ENCODE data around the gene BCL2L1. TPM values are rescaled to one million over a fixed set of nuclear protein-coding genes. Genes with fewer than 3 reads are reported as not detected.
"Not testable (repeated sequence)": the region's sequence is repeated elsewhere in the genome, so short reads cannot be mapped to it uniquely, and the experiment has no call there.

BCL2L1 gene
- polyA plus RNA-seq, 2 donors = 60.0 to 80.9 TPM

DNA sequence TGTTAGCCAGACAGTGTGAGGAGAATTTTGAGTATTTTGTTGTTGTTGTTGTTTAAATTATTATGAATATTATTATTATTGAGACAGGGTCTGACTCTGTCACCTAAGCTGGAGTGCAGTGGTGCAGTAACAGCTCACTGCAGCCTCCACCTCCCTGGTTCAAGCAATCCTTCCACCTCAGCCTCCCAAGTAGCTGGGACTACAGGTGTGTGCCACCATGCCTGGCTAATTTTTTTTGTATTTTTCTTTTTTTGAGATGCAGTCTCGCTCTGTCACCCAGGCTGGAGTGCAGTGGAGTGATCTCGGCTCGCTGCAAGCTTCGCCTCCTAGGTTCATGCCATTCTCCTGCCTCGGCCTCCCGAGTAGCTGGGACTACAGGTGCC lies 99.6 kb downstream of the BCL2L1 start:
- not testable (repeated sequence) for H3K27ac ChIP-seq (ENCODE audit: low read depth in 2 of 2, low read length in 1 of 2); H3K27me3 ChIP-seq (ENCODE audit: control insufficient read depth in 1 of 2, insufficient read depth in 2 of 2, low read length in 2 of 2); H3K36me3 ChIP-seq (ENCODE audit: control insufficient read depth in 2 of 2, insufficient read depth in 2 of 2, low read length in 1 of 2); H3K4me1 ChIP-seq (ENCODE audit: control insufficient read depth in 2 of 2, insufficient read depth in 2 of 2, low read length in 1 of 2); H3K9me3 ChIP-seq (ENCODE audit: control insufficient read depth in 2 of 2, insufficient read depth in 1 of 2, low read depth in 1 of 2, low read length in 1 of 2); H3K4me3 ChIP-seq (ENCODE audit: low read depth in 1 of 2, low read length in 2 of 2)
- WGBS, 2 donors = 93 to 95% methylated on average over 6 of the region's 6 CpGs

DNA sequence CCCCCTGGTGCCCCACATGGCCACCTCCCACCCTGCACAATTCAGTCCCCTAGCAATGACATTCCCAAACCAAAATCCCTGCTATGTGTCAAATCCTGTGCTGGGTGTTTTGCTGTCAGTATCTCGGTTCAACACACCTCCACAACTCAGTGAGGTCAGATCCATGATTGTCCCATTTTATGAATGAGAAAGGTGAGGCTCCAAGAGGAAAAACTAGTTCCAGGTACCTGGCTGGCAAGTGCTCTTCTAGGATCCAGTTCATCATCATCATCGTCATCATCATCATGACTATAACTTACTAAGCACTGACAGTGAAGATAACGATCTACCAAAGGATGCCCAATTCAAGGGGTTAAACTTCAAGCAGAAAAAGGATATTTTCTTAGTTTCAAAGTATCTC lies 102.4 kb downstream of the BCL2L1 start:
- H3K9me3 ChIP-seq (ENCODE audit: control insufficient read depth in 2 of 2, insufficient read depth in 1 of 2, low read depth in 1 of 2, low read length in 1 of 2) = peaks cover 0 to 3% of the 10 kb centered on the region in 2 donors
- no peaks in the 10 kb centered on the region for H3K4me1 ChIP-seq (ENCODE audit: control insufficient read depth in 2 of 2, insufficient read depth in 2 of 2, low read length in 1 of 2)
- H3K27me3 ChIP-seq (ENCODE audit: control insufficient read depth in 1 of 2, insufficient read depth in 2 of 2, low read length in 2 of 2) = no peaks in the 10 kb centered on the region
- H3K27ac ChIP-seq (ENCODE audit: low read depth in 2 of 2, low read length in 1 of 2) = no peak overlapping the region
- 75 to 83% methylated on average over 3 of the region's 3 CpGs for WGBS, 2 donors
- H3K36me3 ChIP-seq (ENCODE audit: control insufficient read depth in 2 of 2, insufficient read depth in 2 of 2, low read length in 1 of 2) = no peaks in the 10 kb centered on the region
- no peak overlapping the region for H3K4me3 ChIP-seq (ENCODE audit: low read depth in 1 of 2, low read length in 2 of 2)

DNA sequence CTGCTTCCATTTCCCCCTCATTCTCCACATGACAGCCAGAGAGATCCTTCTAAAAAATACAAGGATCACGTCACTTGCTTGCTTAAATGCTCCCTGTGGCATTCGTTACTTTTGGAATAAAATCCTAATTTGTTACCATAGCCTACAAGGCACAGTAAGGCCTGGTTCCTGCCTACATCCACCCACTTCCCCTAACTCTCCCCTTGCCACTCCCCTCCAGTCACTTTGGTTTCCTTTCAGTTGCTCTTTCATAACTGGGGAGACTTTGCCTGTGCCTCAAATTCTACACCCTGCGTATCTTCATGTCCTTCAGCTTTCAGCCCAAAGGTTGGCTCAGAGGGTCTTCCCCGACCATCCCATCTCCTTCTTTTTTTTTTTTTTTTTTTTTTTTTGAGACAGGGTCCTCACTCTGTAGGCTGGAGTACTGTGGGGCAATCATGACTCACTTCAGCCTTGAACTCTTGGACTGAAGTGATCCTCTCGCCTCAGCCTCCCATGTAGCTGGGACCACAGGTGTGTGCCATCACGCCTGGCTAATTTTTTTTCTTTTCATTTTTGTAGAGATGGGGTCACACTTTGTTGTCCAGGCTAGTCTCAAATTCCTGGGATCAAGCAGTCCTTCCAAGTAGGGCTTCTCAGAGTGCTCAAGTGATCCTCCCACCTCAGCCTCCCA lies 105.1 kb downstream of the BCL2L1 start:
- Histone ChIP-seq H3K4me1 (ENCODE audit: control insufficient read depth in 2 of 2, insufficient read depth in 2 of 2, low read length in 1 of 2) (no peaks in the 10 kb centered on the region), H3K4me3 (ENCODE audit: low read depth in 1 of 2, low read length in 2 of 2) (no peak overlapping the region), H3K36me3 (ENCODE audit: control insufficient read depth in 2 of 2, insufficient read depth in 2 of 2, low read length in 1 of 2) (no peaks in the 10 kb centered on the region), H3K27ac (ENCODE audit: low read depth in 2 of 2, low read length in 1 of 2) (no peak overlapping the region), H3K9me3 (ENCODE audit: control insufficient read depth in 2 of 2, insufficient read depth in 1 of 2, low read depth in 1 of 2, low read length in 1 of 2) (peaks cover 0 to 3% of the 10 kb centered on the region in 2 donors), H3K27me3 (ENCODE audit: control insufficient read depth in 1 of 2, insufficient read depth in 2 of 2, low read length in 2 of 2) (no peaks in the 10 kb centered on the region)
- 82 to 83% methylated on average over 6 of the region's 6 CpGs for WGBS, 2 donors

DNA sequence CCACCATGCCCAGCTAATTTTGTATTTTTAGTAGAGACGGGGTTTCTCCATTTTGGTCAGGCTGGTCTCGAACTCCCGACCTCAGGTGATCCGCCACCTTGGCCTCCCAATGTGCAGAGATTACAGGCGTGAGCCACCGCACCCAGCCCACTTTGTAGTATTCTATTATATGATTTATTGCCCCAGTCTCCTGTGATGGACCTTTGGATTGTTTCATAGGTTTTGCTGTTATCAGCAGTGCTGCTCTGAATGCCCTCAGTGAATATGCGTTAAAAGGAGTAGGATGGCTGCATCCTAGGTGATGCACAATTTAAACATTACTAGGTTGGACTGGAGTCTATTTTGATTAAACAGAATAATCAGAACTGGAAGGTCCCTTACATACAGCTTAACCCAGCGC lies 107.3 kb downstream of the BCL2L1 start:
- no peaks in the 10 kb centered on the region for H3K36me3 ChIP-seq (ENCODE audit: control insufficient read depth in 2 of 2, insufficient read depth in 2 of 2, low read length in 1 of 2)
- H3K4me3 ChIP-seq (ENCODE audit: low read depth in 1 of 2, low read length in 2 of 2) = no peak overlapping the region
- peaks cover 0 to 3% of the 10 kb centered on the region in 2 donors for H3K9me3 ChIP-seq (ENCODE audit: control insufficient read depth in 2 of 2, insufficient read depth in 1 of 2, low read depth in 1 of 2, low read length in 1 of 2)
- no peak overlapping the region for H3K27ac ChIP-seq (ENCODE audit: low read depth in 2 of 2, low read length in 1 of 2)
- 82 to 95% methylated on average over 8 of the region's 8 CpGs for WGBS, 2 donors
- H3K27me3 ChIP-seq (ENCODE audit: control insufficient read depth in 1 of 2, insufficient read depth in 2 of 2, low read length in 2 of 2) = no peaks in the 10 kb centered on the region
- no peaks in the 10 kb centered on the region for H3K4me1 ChIP-seq (ENCODE audit: control insufficient read depth in 2 of 2, insufficient read depth in 2 of 2, low read length in 1 of 2)

Other genes with a start within 250 kb of the BCL2L1 start
- under 1 TPM in 1 of 2 donors, not detected in 1; 0.16 TPM for gene DEFB124, start 247.7 kb downstream of the BCL2L1 start, polyA plus RNA-seq
- under 1 TPM; 0.31 to 0.60 TPM for gene REM1, start 247.6 kb downstream of the BCL2L1 start, polyA plus RNA-seq
- gene HM13, start 208.4 kb downstream of the BCL2L1 start, polyA plus RNA-seq = 100 to 1,000 TPM; 167 to 272 TPM
- gene ID1, start 117.6 kb downstream of the BCL2L1 start, polyA plus RNA-seq = 100 to 1,000 TPM; 158 to 489 TPM
- gene COX4I2, start 85.0 kb downstream of the BCL2L1 start, polyA plus RNA-seq = 1 to 10 TPM; 2.6 to 3.8 TPM
- 10 to 100 TPM in 1 of 2 donors, 1 to 10 TPM in 1; 9.1 to 13.6 TPM for gene TPX2, start 16.4 kb upstream of the BCL2L1 start, polyA plus RNA-seq
- gene MYLK2, start 96.5 kb upstream of the BCL2L1 start, polyA plus RNA-seq = under 1 TPM; 0.08 to 0.11 TPM
- under 1 TPM; 0.35 to 0.41 TPM for gene FOXS1, start 122.7 kb upstream of the BCL2L1 start, polyA plus RNA-seq
- gene DUSP15, start 147.7 kb upstream of the BCL2L1 start, polyA plus RNA-seq = under 1 TPM; 0.55 to 0.58 TPM
- gene TTLL9, start 147.8 kb upstream of the BCL2L1 start, polyA plus RNA-seq = under 1 TPM; 0.12 to 0.14 TPM
- gene PDRG1, start 229.2 kb upstream of the BCL2L1 start, polyA plus RNA-seq = 10 to 100 TPM in 1 of 2 donors, 1 to 10 TPM in 1; 6.8 to 13.8 TPM
- under 1 TPM in 1 of 2 donors, not detected in 1; under 0.01 TPM for gene XKR7, start 245.3 kb upstream of the BCL2L1 start, polyA plus RNA-seq

Measured in esophagus (tissue), 2 donors.